PFSK-1 (cell line): ENCODE data around the gene CFAP251.

ENCODE experiments used
- FOXP2 ChIP-seq: optimal IDR thresholded peaks from 2 replicates; pipeline ENCODE3; 2011; ENCODE audit warnings: borderline replicate concordance, control low read depth, inconsistent platforms; ENCODE audit not compliant: insufficient read depth; ENCODE audit errors: extremely low read length, extremely low read depth
- POLR2AphosphoS5 ChIP-seq: IDR thresholded peaks from 2 replicates; pipeline ENCODE4 v1.6.1; 2012; ENCODE audit warnings: low read depth, mild to moderate bottlenecking, control low read depth, low read length, moderate library complexity
- REST ChIP-seq, 2 experiments: IDR thresholded peaks; 2 replicates each; pipeline versions ENCODE4 v1.6.1 to v1.8.0; 2011 to 2012; ENCODE audit warnings: low read depth in 2 of 2, low read length in 2 of 2, control low read depth in 1 of 2, inconsistent platforms in 1 of 2, mild to moderate bottlenecking in 1 of 2, moderate library complexity in 1 of 2; ENCODE audit not compliant: insufficient read depth in 1 of 2
- SIN3A ChIP-seq: IDR thresholded peaks from 2 replicates; pipeline ENCODE4 v1.6.1; 2012; ENCODE audit warnings: mild to moderate bottlenecking, low read length, moderate library complexity, borderline replicate concordance; ENCODE audit not compliant: insufficient read depth
- TAF1 ChIP-seq: IDR thresholded peaks from 2 replicates; pipeline ENCODE4 v1.6.1; 2012; ENCODE audit warnings: low read length, control low read depth, borderline replicate concordance; ENCODE audit not compliant: insufficient read depth

The CFAP251 gene

DNA sequence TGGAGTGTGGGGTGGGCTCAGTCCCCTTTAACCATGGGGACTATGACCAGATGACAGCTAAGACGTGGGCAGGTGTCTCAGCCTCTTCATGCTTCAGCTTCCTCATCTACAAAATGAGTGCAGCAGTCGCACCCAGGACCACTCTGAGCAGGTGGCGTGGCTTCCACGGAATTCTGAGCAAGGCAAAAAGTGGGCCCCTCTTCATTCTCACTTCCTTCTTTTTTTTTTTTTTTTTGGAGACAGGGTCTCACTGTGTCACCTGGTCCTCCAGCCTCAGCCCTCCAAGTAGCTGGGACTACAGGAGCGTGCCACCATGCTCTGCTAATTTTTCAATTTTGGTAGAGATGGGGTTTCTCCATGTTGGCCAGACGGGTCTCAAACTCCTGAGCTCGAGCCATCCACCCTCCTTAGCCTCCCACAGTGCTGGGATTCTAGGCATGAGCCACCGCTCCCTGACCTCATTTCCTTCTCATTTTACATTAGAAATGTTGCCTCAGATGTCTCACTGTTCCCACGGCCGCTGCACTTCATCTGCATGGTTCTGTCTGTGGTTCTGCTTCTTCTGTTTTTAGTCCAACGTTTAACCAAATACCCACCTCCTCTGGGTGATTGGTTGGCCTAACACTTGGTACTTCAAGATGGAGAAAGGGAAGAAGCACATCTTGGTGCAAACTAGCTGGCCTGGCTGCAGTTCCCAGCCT lies 61.9 kb downstream of the CFAP251 start:
- no peak for TF ChIP-seq SIN3A

DNA sequence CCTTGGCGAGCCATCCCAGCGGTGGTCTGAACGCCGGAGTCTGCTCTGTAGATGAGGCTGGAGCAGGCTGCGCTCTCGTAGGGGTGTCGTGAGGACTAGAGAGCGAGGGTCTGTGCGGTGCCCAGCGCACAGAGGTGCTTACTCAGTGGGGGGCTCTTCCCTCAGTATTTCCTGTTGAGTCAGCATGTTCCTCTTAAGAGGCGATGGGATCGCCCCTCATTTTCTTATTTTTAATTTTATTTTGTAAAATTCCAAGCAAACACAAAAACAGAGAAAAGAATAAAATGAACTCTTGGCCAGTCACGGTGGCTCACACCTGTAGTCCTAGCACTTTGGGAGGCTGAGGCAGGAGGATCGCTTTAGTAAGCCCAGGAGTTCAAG lies 62.5 kb downstream of the CFAP251 start:
- no peak for TF ChIP-seq REST (IDR thresholded peaks at IDR 0.05; ENCODE audit: insufficient read depth in 1 of 2, low read depth in 2 of 2, low read length in 2 of 2)
- no peak for TF ChIP-seq POLR2AphosphoS5
- TF ChIP-seq SIN3A = no peak
- TF ChIP-seq TAF1 = no peak
- TF ChIP-seq FOXP2 = no peak

DNA sequence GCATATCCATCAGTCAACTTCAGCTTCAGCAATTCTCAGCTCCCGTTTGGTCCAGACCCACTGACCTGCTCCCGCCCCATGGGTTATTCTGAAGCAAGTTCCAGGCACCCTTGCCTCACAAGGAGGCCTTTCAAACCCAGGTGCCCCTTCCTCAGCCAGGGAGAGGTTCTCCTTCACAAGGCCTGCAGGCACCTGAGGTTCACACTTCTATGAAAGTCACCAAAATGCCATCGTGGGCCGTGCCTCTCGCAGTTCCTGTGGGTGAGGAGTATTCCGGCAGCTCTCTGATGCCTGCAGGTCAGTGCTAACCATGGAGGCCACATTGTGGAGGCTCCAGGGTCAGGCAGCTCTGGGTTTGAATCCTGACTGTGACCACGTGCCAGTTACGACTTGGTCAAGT lies 63.1 kb downstream of the CFAP251 start:
- TF ChIP-seq POLR2AphosphoS5 = no peak
- TF ChIP-seq SIN3A = no peak
- no peak for TF ChIP-seq REST (IDR thresholded peaks at IDR 0.05; ENCODE audit: insufficient read depth in 1 of 2, low read depth in 2 of 2, low read length in 2 of 2)
- TF ChIP-seq FOXP2 = no peak
- no peak for TF ChIP-seq TAF1

- TF ChIP-seq SIN3A = no peak
- no peak for TF ChIP-seq REST (IDR thresholded peaks at IDR 0.05; ENCODE audit: insufficient read depth in 1 of 2, low read depth in 2 of 2, low read length in 2 of 2)
- no peak for TF ChIP-seq TAF1
- TF ChIP-seq POLR2AphosphoS5 = no peak
- TF ChIP-seq FOXP2 = no peak
These were observed 64.6 kb downstream of the CFAP251 start for GRCh38 chr12:121982950-121983349.

DNA sequence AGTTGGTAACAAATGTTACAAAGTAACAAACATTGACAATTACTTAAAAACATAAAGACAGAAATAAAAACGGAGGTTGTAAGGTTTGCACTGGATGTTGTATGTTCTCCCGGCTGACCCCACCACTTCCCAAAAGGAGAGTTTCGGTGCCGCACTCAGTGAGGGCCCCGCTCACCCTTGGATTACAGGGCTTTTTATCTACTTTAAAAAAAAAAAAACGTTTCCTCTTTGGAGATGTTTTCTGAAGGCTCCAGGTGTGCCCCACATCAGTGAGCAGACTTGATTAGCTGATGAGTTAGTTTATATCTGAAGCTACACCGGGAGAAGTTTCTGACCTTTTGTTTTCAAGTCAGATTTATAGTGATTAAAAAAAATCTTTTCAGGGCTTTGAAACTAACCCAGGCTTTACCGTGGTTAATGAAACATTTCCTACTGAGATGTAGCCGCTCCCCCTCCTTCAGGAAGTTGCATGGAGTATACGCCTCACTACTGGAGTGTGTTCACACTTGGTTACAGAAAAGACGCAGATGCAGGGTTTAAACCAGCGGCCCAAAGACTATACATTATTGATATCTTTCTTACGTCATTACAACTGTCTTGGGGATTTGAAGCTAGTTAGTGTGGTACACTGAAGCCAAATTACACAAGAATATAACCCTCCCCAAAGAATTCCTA lies 65.3 kb downstream of the CFAP251 start:
- TF ChIP-seq POLR2AphosphoS5 = no peak
- no peak for TF ChIP-seq REST (IDR thresholded peaks at IDR 0.05; ENCODE audit: insufficient read depth in 1 of 2, low read depth in 2 of 2, low read length in 2 of 2)
- no peak for TF ChIP-seq SIN3A
- no peak for TF ChIP-seq FOXP2
- TF ChIP-seq TAF1 = no peak
